Omental fat pad (tissue), 4 donors: ENCODE measurements around the gene FBH1. TPM values are rescaled to one million over a fixed set of nuclear protein-coding genes. Genes with fewer than 3 reads are reported as not detected.
"Not testable (repeated sequence)": the region's sequence is repeated elsewhere in the genome, so short reads cannot be mapped to it uniquely, and the experiment has no call there.

Experiments used
- ATAC-seq: fragments of 150-250 bp; one replicate; pipeline ENCODE4 v1.9.1; 2016; ENCODE audit warnings: mild to moderate bottlenecking, moderate library complexity; ENCODE audit not compliant: low FRiP score
- DNase-seq: peaks from one replicate; pipeline ENCODE4 v3.0.0-alpha.2; 2019; ENCODE audit warnings: low spot score
- total RNA-seq, 4 donors: library from RNA; depleted of rRNA; stranded (reverse); fragments of >200 nt; gene quantifications; one replicate each; pipeline ENCODE4 v1.1.0, GENCODE V29; 2016
- TF ChIP-seq, protein P1 (sequence below), 3 donors: fragments of 450-650 bp; IDR thresholded peaks; one replicate each; pipeline ENCODE4 v1.5.1; 2016 to 2017; ENCODE audit warnings: antibody characterized with exemption in 3 of 3, mild to moderate bottlenecking in 3 of 3, moderate library complexity in 2 of 3

Gene FBH1
- total RNA-seq, 4 donors from 2014 or later = 79.2 to 129 (median 81.4) TPM

DNA sequence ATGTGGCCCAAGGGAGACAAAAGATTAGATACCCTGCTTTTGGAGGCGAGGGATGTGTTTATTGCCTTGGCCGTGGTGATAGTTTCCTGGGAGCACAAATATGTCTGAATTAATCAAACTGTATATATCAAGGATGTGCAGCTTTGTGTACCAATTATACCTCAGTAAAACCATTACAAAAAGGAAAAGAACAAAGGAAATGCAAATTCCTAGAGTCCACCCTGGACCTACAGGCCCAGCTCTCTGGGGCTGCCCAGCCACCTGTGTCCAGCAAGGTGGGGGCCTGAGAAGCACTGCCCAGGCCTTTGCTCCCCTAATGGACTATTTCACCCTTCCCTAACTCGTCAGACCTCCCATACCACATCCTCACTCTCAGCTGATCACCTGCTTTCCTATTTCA lies 20.9 kb upstream of the FBH1 start:
- ATAC-seq = no peak
- DNase-seq = no peak

DNA sequence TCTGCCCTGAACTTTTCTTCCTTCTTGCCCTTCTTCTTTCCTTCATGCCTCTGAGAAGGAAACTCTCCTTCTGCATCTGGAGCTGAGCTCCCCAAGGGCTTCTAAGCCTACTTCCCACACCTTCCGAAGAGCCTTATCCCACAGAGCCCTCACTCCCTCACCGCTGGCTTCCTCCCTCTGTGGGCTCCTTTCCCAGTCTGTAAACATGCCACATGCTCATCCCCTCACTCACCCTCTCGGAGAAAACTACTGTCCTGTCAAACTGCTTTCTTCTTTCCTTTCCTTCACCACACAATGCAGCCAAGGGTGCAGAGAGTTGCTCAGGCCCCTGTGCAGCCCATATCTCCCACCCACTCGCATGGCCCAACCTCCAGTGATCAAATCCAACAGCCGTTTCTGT lies 18.4 kb upstream of the FBH1 start:
- TF ChIP-seq, protein P1, sequence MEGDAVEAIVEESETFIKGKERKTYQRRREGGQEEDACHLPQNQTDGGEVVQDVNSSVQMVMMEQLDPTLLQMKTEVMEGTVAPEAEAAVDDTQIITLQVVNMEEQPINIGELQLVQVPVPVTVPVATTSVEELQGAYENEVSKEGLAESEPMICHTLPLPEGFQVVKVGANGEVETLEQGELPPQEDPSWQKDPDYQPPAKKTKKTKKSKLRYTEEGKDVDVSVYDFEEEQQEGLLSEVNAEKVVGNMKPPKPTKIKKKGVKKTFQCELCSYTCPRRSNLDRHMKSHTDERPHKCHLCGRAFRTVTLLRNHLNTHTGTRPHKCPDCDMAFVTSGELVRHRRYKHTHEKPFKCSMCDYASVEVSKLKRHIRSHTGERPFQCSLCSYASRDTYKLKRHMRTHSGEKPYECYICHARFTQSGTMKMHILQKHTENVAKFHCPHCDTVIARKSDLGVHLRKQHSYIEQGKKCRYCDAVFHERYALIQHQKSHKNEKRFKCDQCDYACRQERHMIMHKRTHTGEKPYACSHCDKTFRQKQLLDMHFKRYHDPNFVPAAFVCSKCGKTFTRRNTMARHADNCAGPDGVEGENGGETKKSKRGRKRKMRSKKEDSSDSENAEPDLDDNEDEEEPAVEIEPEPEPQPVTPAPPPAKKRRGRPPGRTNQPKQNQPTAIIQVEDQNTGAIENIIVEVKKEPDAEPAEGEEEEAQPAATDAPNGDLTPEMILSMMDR (IDR thresholded peaks at IDR 0.05) = no peak
- DNase-seq (no peak), ATAC-seq (no peak)

More for the DNA sequence above, 20.9 kb upstream of the FBH1 start:
- TF ChIP-seq, protein P1 (IDR thresholded peaks at IDR 0.05) = no peak

DNA sequence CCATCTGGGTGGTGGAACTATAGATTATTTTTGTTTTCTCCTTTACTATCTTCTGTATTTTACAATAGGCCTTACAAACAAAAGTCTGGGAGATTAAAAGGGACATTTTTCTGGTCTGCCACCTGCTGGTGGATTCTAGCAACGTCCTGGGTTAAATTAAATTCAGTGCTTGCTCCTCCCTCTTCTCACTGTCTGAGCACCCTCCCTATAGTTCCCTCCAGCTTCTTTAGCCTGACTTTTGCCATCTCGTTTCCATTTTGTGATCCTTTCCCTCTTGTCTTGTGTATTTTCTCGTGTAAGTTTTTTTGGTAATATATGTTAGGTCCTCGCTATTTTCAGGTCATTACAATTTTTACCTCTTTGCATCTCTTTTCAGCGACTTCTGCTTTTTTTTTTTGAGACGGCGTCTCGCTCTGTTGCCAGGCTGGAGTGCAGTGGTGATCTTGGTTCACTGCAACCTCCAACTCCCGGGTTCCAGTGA lies 16.5 kb upstream of the FBH1 start:
- TF ChIP-seq, protein P1 (IDR thresholded peaks at IDR 0.05) = peak in 1 of 3 donors; percentile 65
- ATAC-seq (no peak), DNase-seq (no peak)

DNA sequence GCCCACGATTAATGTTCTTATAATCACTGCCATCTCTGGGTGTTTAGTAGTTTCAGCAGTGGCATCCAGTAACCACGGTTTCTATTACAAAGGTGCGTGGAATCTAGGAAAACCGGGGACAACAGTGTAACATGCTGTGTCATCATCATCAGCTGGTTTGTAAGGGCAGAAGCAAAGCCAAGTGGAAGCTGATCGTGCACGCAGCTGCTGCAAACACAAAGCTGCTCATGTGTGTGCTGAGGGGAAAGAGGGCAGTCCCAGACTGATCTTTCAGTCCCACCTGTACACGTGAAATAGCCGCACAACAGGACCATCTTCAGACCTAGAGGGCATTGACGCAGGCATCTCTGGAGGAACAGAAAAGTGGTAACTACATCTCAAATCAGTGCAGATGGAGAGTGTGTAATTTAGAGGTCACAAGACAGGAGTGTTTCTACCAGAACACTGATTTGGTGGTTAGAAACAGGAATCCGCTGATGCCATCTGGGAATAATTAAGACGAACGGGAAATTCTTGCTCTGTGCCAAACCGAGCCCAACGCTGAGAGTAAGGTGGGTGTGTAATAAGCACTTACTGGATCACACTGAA lies 13.8 kb upstream of the FBH1 start:
- ATAC-seq (no peak), DNase-seq (no peak)
- TF ChIP-seq, protein P1 (IDR thresholded peaks at IDR 0.05) = no peak

DNA sequence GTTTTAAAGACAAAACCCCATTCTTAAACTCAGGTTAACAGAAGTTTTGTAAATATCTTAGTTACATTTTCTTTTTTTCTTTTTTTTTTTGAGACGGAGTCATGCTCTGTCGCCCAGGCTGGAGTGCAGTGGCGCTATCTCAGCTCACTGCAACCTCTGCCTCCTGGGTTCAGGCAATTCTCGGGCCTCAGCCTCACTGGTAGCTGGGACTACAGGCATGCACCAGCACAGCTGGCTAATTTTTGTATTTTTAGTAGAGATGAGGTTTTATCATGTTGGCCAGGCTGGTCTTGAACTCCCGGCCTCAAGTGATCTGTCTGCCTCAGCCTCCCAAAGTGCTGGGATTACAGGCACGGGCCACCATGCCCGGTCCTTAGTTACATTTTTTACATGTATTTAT lies 13.0 kb upstream of the FBH1 start:
- ATAC-seq, DNase-seq: not testable (repeated sequence)

DNA sequence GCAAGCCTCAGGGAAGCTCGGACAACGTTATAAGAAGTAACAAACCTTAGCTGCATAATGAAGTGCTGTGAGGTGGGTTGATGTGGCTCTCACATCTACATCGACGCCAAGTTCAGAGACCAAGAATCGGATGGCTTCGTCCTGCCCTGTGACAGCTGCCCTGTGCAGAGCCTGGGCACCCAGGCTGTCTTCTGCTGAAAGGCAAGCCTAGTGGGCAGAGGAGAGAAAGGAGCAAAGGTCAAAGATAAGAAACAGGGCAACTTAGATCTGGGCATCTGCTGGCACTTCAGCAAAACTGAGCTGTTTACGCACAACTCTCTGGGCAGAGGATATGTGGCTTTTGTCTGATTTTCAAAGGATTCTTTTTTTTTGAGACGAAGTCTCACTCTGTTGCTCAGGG lies 7.1 kb upstream of the FBH1 start:
- ATAC-seq (no peak), DNase-seq (no peak)
- TF ChIP-seq, protein P1 (IDR thresholded peaks at IDR 0.05) = no peak

DNA sequence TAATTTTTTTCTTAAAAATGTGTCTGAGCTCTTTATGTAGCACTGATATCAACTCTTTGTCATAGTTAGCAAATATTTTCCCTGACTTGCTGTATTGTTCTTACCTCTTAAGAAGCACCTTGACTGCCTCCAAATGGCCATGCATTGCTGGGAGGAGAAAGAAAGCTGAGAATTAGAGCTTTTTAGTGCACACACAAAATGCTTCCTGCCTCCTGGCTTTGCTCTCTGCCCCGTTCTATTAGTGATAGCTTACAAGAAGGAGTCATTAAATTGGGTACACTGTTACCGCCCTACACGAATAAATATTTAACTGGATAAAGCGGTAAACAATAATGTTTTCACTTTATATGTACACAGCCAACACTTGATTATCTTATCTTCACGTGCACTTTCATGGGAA lies 4.4 kb upstream of the FBH1 start:
- TF ChIP-seq, protein P1 (IDR thresholded peaks at IDR 0.05) = no peak
- DNase-seq (no peak), ATAC-seq (no peak)
